PC-9 (cell line): ENCODE data around the gene EIF4G3. TPM values are rescaled to one million over a fixed set of nuclear protein-coding genes. Genes with fewer than 3 reads are reported as not detected.

Source experiments
- BruUV-seq: library from RNA; stranded (reverse); fragments of 400-500 nt; replicated peaks from 2 replicates; lab custom pipeline; 2021; lab: Mats Ljungman, UMichigan
- CTCF ChIA-PET: fragments of 300-600 bp; sonication (Branson Sonifier 250); formaldehyde crosslinking; loops from one replicate; lab custom pipeline; 2022; ENCODE audit warnings: antibody characterized with exemption; lab: Charles Lee
- POLR2A ChIA-PET: fragments of 300-600 bp; sonication (Branson Sonifier 250); formaldehyde crosslinking; loops from one replicate; lab custom pipeline; 2022; ENCODE audit warnings: antibody characterized with exemption; ENCODE audit not compliant: unreplicated experiment; lab: Charles Lee
- DNase-seq, 2 experiments: peaks; one replicate each; pipeline versions ENCODE4 v3.0.0 to v3.0.0-alpha.2; 2015 to 2022; ENCODE audit warnings: mixed read lengths in 1 of 2
- H2AFZ ChIP-seq: fragments of 200-600 bp; sonication (generic); 2 replicates; pipeline ENCODE4 v1.8.1; 2017; ENCODE audit warnings: antibody characterized with exemption
- H3F3A ChIP-seq: fragments of 200-600 bp; sonication (generic); 2 replicates; pipeline ENCODE4 v1.8.1; 2017; ENCODE audit warnings: antibody characterized with exemption, mild to moderate bottlenecking, low read depth; ENCODE audit not compliant: insufficient read depth
- H3K27ac ChIP-seq: fragments of 200-600 bp; sonication (generic); 2 replicates; pipeline ENCODE4 v1.6.1; 2016; ENCODE audit warnings: mixed run types
- H3K27me3 ChIP-seq: fragments of 200-600 bp; sonication (generic); 2 replicates; pipeline ENCODE4 v1.6.1; 2016; ENCODE audit warnings: low read depth, mixed run types; ENCODE audit not compliant: insufficient read depth
- H3K36me3 ChIP-seq: fragments of 200-600 bp; sonication (generic); 2 replicates; pipeline ENCODE4 v1.6.1; 2016; ENCODE audit warnings: low read depth, mixed run types
- H3K4me1 ChIP-seq: fragments of 200-600 bp; sonication (generic); replicated peaks from 2 replicates; pipeline ENCODE4 v1.6.1; 2016; ENCODE audit warnings: mixed run types; ENCODE audit not compliant: insufficient read depth
- H3K4me2 ChIP-seq: fragments of 200-600 bp; sonication (generic); 2 replicates; pipeline ENCODE4 v1.6.1; 2017; ENCODE audit warnings: mixed run types
- H3K4me3 ChIP-seq: fragments of 200-600 bp; sonication (generic); 2 replicates; pipeline ENCODE4 v1.6.1; 2016; ENCODE audit warnings: mixed run types
- H3K79me2 ChIP-seq: fragments of 200-600 bp; sonication (generic); 2 replicates; pipeline ENCODE4 v1.6.1; 2017; ENCODE audit warnings: low read depth, mixed run types
- H3K9me2 ChIP-seq: fragments of 200-600 bp; sonication (generic); 2 replicates; pipeline ENCODE4 v1.8.1; 2017; ENCODE audit warnings: mild to moderate bottlenecking; ENCODE audit not compliant: insufficient read depth
- H3K9me3 ChIP-seq: fragments of 200-600 bp; sonication (generic); 2 replicates; pipeline ENCODE4 v1.8.1; 2016; ENCODE audit warnings: low read depth; ENCODE audit not compliant: insufficient read depth
- H4K20me1 ChIP-seq: fragments of 200-600 bp; sonication (generic); 2 replicates; pipeline ENCODE4 v1.8.1; 2017; ENCODE audit not compliant: insufficient read depth
- EZH2 ChIP-seq: fragments of 200-600 bp; sonication (generic); IDR thresholded peaks from 2 replicates; pipeline ENCODE4 v1.8.0; 2017; ENCODE audit warnings: antibody characterized with exemption, low read depth
- intact Hi-C: fragments of 100-400 bp; cut with micrococcal nuclease; formaldehyde crosslinking; loops from one replicate; pipeline ENCODE4 v1.10.0; 2022; ENCODE audit not compliant: unreplicated experiment
- total RNA-seq: library from RNA; stranded (reverse); gene quantifications from 2 replicates; pipeline ENCODE4 v1.2.3, GENCODE V29; 2021
- TF ChIP-seq, protein P1 (sequence below): fragments of 200-600 bp; sonication (generic); conservative IDR thresholded peaks from 2 replicates; pipeline ENCODE4 v1.6.1; 2017; ENCODE audit warnings: mixed run types, antibody characterized with exemption, mild to moderate bottlenecking, moderate library complexity

The EIF4G3 gene
- total RNA-seq, 1 experiment from 2014 or later = 63.2 TPM

GRCh38 chr1:20814534-20814871 is 362.2 kb downstream of the EIF4G3 start:
- ChIA-PET CTCF (no interaction called here), POLR2A (no interaction called here)
- no peaks in the 10 kb centered on the region; the same call in 1 of the 2 replicates for H4K20me1 ChIP-seq
- no peaks in the 10 kb centered on the region for H3F3A ChIP-seq
- no peaks in the 10 kb centered on the region for H3K36me3 ChIP-seq
- TF ChIP-seq EZH2 = no peak
- TF ChIP-seq, protein P1, sequence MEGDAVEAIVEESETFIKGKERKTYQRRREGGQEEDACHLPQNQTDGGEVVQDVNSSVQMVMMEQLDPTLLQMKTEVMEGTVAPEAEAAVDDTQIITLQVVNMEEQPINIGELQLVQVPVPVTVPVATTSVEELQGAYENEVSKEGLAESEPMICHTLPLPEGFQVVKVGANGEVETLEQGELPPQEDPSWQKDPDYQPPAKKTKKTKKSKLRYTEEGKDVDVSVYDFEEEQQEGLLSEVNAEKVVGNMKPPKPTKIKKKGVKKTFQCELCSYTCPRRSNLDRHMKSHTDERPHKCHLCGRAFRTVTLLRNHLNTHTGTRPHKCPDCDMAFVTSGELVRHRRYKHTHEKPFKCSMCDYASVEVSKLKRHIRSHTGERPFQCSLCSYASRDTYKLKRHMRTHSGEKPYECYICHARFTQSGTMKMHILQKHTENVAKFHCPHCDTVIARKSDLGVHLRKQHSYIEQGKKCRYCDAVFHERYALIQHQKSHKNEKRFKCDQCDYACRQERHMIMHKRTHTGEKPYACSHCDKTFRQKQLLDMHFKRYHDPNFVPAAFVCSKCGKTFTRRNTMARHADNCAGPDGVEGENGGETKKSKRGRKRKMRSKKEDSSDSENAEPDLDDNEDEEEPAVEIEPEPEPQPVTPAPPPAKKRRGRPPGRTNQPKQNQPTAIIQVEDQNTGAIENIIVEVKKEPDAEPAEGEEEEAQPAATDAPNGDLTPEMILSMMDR = no peak
- H3K27ac ChIP-seq = no peak overlapping the region
- BruUV-seq = no TSS peak
- no peaks in the 10 kb centered on the region for H3K79me2 ChIP-seq
- H3K27me3 ChIP-seq = no peaks in the 10 kb centered on the region
- intact Hi-C loops = no loop called here
- no peaks in the 10 kb centered on the region for H3K9me3 ChIP-seq
- H3K4me2 ChIP-seq = no peak overlapping the region
- no peaks in the 10 kb centered on the region for H3K4me1 ChIP-seq
- H3K4me3 ChIP-seq = no peak overlapping the region
- no peak overlapping the region for H2AFZ ChIP-seq
- DNase-seq = no peak
- no peaks in the 10 kb centered on the region for H3K9me2 ChIP-seq

GRCh38 chr1:20811916-20812315 is 364.8 kb downstream of the EIF4G3 start:
- no peaks in the 10 kb centered on the region for H3K4me1 ChIP-seq
- H3K27ac ChIP-seq = no peak overlapping the region
- no peaks in the 10 kb centered on the region for H3K79me2 ChIP-seq
- no peaks in the 10 kb centered on the region for H3K36me3 ChIP-seq
- no peaks in the 10 kb centered on the region; the same call in 1 of the 2 replicates for H4K20me1 ChIP-seq
- no peak for DNase-seq
- no TSS peak for BruUV-seq
- H3K4me2 ChIP-seq = no peak overlapping the region
- ChIA-PET CTCF (no interaction called here), POLR2A (no interaction called here)
- H2AFZ ChIP-seq = no peak overlapping the region
- H3F3A ChIP-seq = no peaks in the 10 kb centered on the region
- no peaks in the 10 kb centered on the region for H3K27me3 ChIP-seq
- TF ChIP-seq, protein P1 = no peak
- no peak for TF ChIP-seq EZH2
- H3K9me2 ChIP-seq = no peaks in the 10 kb centered on the region
- intact Hi-C loops = no loop called here
- H3K9me3 ChIP-seq = no peaks in the 10 kb centered on the region
- H3K4me3 ChIP-seq = no peak overlapping the region

DNA sequence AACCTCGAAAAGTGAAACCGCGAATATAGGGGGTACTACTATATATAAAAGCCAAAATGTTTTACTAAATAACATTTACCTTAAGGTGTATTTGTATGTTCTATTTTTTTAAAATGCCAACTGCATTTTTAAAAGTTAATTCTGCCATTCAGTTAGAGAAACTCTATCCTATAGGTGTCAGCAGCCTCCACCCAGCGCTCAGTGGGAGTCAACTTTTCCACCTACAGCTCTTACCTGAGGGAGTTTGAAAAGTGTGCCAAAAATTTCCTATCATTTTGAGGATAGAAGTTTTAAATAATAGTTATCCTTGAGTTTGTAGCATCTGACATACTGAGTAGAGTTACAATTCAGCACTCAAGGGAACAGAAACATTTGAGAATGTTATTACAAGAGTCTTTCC is 383.5 kb downstream of the EIF4G3 start:
- H3K4me3 ChIP-seq = no peak overlapping the region
- TF ChIP-seq, protein P1 = no peak
- TF ChIP-seq EZH2 = no peak
- peaks cover 2% of the 10 kb centered on the region for H3F3A ChIP-seq
- ChIA-PET POLR2A (no interaction called here), CTCF (no interaction called here)
- no TSS peak for BruUV-seq
- H3K27me3 ChIP-seq = no peaks in the 10 kb centered on the region
- H2AFZ ChIP-seq = no peak overlapping the region
- H3K27ac ChIP-seq = no peak overlapping the region
- H3K9me2 ChIP-seq = no peaks in the 10 kb centered on the region
- 0 out of 2 replicates have a peak, but pooled peaks cover 6% of the 10 kb centered on the region for H3K4me1 ChIP-seq
- H3K9me3 ChIP-seq = no peaks in the 10 kb centered on the region
- intact Hi-C loops = no loop called here
- H3K36me3 ChIP-seq = no peaks in the 10 kb centered on the region
- no peak overlapping the region for H3K4me2 ChIP-seq
- no peak for DNase-seq
- H3K79me2 ChIP-seq = no peaks in the 10 kb centered on the region
- H4K20me1 ChIP-seq = no peaks in the 10 kb centered on the region
